Smooth muscle cell (in vitro differentiated cells): ENCODE data around the gene ACOD1. TPM values are rescaled to one million over a fixed set of nuclear protein-coding genes. Genes with fewer than 3 reads are reported as not detected.
"Not testable (repeated sequence)": the region's sequence is repeated elsewhere in the genome, so short reads cannot be mapped to it uniquely, and the experiment has no call there.

Experiments used
- DNase-seq: peaks from one replicate; lab custom pipeline; 2025; ENCODE audit not compliant: unreplicated experiment; lab: John Stamatoyannopoulos, UW
- H2AFZ ChIP-seq: fragments of 200-600 bp; sonication (generic); 2 replicates; pipeline ENCODE4 v1.6.0; 2016; ENCODE audit warnings: antibody characterized with exemption, low read depth, mild to moderate bottlenecking
- H3F3A ChIP-seq: fragments of 200-600 bp; sonication (generic); 2 replicates; pipeline ENCODE4 v1.6.0; 2017; ENCODE audit warnings: antibody characterized with exemption, low read depth
- H3K27ac ChIP-seq: fragments of 200-600 bp; sonication (generic); 2 replicates; pipeline ENCODE4 v1.5.1; 2016; ENCODE audit warnings: low read depth, mild to moderate bottlenecking
- H3K27me3 ChIP-seq: fragments of 200-600 bp; sonication (generic); 2 replicates; pipeline ENCODE4 v1.6.1; 2016; ENCODE audit warnings: low read depth, mild to moderate bottlenecking
- H3K36me3 ChIP-seq: fragments of 200-600 bp; sonication (generic); 2 replicates; pipeline ENCODE4 v1.5.1; 2016; ENCODE audit warnings: low read depth
- H3K4me1 ChIP-seq: fragments of 200-600 bp; sonication (generic); 2 replicates; pipeline ENCODE4 v1.5.1; 2016; ENCODE audit warnings: low read depth
- H3K4me2 ChIP-seq: fragments of 200-600 bp; sonication (generic); 2 replicates; pipeline ENCODE4 v1.6.0; 2016; ENCODE audit warnings: mild to moderate bottlenecking
- H3K4me3 ChIP-seq: fragments of 200-600 bp; sonication (generic); 2 replicates; pipeline ENCODE4 v1.5.1; 2016; ENCODE audit warnings: mild to moderate bottlenecking
- H3K79me2 ChIP-seq: fragments of 200-600 bp; sonication (generic); 2 replicates; pipeline ENCODE4 v1.6.0; 2016; ENCODE audit warnings: low read depth, mild to moderate bottlenecking
- H3K9ac ChIP-seq: fragments of 200-600 bp; sonication (generic); 2 replicates; pipeline ENCODE4 v1.6.0; 2016; ENCODE audit warnings: low read depth
- H3K9me3 ChIP-seq: fragments of 200-600 bp; sonication (generic); replicated peaks from 2 replicates; pipeline ENCODE4 v1.5.1; 2016; ENCODE audit warnings: low read depth
- H4K20me1 ChIP-seq: fragments of 200-600 bp; sonication (generic); 2 replicates; pipeline ENCODE4 v1.6.0; 2016; ENCODE audit warnings: low read depth
- WGBS: methylation state at CpG from one replicate; pipeline ENCODE4 v1.1.7; 2016; ENCODE audit warnings: low lambda C conversion rate; 5-methylcytosine and 5-hydroxymethylcytosine counted together
- polyA plus RNA-seq: library from polyadenylated mRNA; unstranded; fragments of >200 nt; fragmentation: Nextera tagmentation; extraction: Ambion mirVana; gene quantifications from 2 replicates; pipeline ENCODE4 v1.2.1, GENCODE V29; 2016
- total RNA-seq: library from RNA; depleted of rRNA; stranded (reverse); fragments of >200 nt; gene quantifications from 2 replicates; pipeline ENCODE4 v1.2.3, GENCODE V29; 2014
- TF ChIP-seq, protein P1 (sequence below): fragments of 200-600 bp; sonication (generic); IDR thresholded peaks from 2 replicates; pipeline ENCODE4 v1.5.1; 2017; ENCODE audit warnings: borderline replicate concordance, mild to moderate bottlenecking, antibody characterized with exemption; ENCODE audit not compliant: insufficient read depth, poor library complexity, severe bottlenecking

ACOD1 gene
- total and polyA plus RNA-seq, 2 experiments from 2014 or later = not detected

- H3F3A ChIP-seq = no peaks in the 10 kb centered on the region
- no peak overlapping the region for H3K27ac ChIP-seq
- no peaks in the 10 kb centered on the region for H3K36me3 ChIP-seq
- TF ChIP-seq, protein P1, sequence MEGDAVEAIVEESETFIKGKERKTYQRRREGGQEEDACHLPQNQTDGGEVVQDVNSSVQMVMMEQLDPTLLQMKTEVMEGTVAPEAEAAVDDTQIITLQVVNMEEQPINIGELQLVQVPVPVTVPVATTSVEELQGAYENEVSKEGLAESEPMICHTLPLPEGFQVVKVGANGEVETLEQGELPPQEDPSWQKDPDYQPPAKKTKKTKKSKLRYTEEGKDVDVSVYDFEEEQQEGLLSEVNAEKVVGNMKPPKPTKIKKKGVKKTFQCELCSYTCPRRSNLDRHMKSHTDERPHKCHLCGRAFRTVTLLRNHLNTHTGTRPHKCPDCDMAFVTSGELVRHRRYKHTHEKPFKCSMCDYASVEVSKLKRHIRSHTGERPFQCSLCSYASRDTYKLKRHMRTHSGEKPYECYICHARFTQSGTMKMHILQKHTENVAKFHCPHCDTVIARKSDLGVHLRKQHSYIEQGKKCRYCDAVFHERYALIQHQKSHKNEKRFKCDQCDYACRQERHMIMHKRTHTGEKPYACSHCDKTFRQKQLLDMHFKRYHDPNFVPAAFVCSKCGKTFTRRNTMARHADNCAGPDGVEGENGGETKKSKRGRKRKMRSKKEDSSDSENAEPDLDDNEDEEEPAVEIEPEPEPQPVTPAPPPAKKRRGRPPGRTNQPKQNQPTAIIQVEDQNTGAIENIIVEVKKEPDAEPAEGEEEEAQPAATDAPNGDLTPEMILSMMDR = no peak
- H3K27me3 ChIP-seq = peaks cover 9% of the 10 kb centered on the region
- H3K4me2 ChIP-seq = no peak overlapping the region
- no peak for DNase-seq
- H3K9ac ChIP-seq = no peak overlapping the region
- WGBS = 86% methylated on average over 6 of the region's 6 CpGs
- H3K9me3 ChIP-seq = no peaks in the 10 kb centered on the region
- no peak overlapping the region for H3K4me3 ChIP-seq
- H3K4me1 ChIP-seq = no peaks in the 10 kb centered on the region
- no peaks in the 10 kb centered on the region for H3K79me2 ChIP-seq
- H2AFZ ChIP-seq = no peak overlapping the region
- no peaks in the 10 kb centered on the region for H4K20me1 ChIP-seq
Observed at GRCh38 chr13:76954538-76954937, 6.2 kb downstream of the ACOD1 start.

GRCh38 chr13:76955193-76955592 lies 6.9 kb downstream of the ACOD1 start:
- TF ChIP-seq, protein P1 = no peak
- H3K36me3 ChIP-seq = no peaks in the 10 kb centered on the region
- no peak overlapping the region for H3K27ac ChIP-seq
- H3K4me3 ChIP-seq = no peak overlapping the region
- H3K9me3 ChIP-seq = no peaks in the 10 kb centered on the region
- no peaks in the 10 kb centered on the region for H3K79me2 ChIP-seq
- H4K20me1 ChIP-seq = no peaks in the 10 kb centered on the region
- peaks cover 9% of the 10 kb centered on the region for H3K27me3 ChIP-seq
- H3K4me1 ChIP-seq = no peaks in the 10 kb centered on the region
- no peak overlapping the region for H2AFZ ChIP-seq
- 86% methylated on average over 4 of the region's 4 CpGs for WGBS
- no peak overlapping the region for H3K4me2 ChIP-seq
- DNase-seq = no peak
- H3K9ac ChIP-seq = no peak overlapping the region
- no peaks in the 10 kb centered on the region for H3F3A ChIP-seq

DNA sequence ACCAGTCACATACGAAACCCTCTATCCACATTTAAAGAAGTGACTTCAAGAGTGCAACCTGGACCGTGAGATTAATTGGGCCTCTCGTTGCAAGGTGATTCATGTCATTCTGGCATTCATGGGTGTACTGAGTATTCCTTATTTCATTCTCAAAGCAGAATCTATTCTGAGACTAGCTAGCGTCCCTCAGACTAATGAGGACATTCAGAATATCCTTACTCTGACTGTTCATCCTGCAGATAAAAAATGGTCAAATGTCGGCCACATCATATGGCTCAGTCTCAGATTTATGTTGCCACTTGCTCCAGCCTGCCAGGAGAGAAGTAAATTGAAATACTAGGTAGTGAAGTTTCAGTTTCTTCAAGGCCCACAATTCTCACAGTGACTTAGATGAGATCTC lies 7.3 kb downstream of the ACOD1 start:
- Histone ChIP-seq H3K9me3 (peaks cover 2% of the 10 kb centered on the region), H3K27ac (no peak overlapping the region), H3K4me3 (no peak overlapping the region), H3F3A (no peaks in the 10 kb centered on the region), H3K36me3 (no peaks in the 10 kb centered on the region), H3K4me1 (no peaks in the 10 kb centered on the region), H3K79me2 (no peaks in the 10 kb centered on the region), H3K4me2 (no peak overlapping the region), H2AFZ (no peak overlapping the region), H3K9ac (no peak overlapping the region), H4K20me1 (no peaks in the 10 kb centered on the region), H3K27me3 (peaks cover 9% of the 10 kb centered on the region)
- TF ChIP-seq, protein P1 = no peak
- 95% methylated on average over 5 of the region's 5 CpGs for WGBS
- no peak for DNase-seq

DNA sequence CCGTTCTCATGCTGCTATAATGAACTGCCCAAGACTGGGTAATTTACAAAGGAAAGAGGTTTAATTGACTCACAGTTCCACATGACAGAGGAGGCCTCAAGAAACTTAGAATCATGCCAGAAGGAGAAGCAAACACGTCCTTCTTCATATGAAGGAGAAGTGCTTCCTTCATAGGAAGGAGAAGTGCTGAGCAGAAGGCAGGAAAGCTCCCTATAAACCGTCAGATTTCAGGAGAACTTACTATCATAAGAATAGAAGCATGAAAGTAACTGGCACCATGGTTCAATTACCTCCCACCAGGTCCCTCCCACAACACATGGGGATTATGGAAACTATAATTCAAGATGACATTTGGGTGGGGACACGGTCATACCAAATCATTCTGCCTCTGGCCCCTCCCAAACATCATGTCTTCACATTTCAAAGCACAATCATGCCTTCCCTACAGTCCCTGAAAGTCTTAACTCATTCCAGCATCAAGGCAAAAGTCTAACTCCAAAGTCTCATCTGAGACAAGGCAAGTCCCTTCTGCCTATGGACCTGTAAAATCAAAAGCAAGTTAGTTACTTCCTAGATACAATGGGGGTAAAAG lies 10.6 kb downstream of the ACOD1 start:
- H3K4me2 ChIP-seq = no peak overlapping the region
- H3K27ac ChIP-seq = no peak overlapping the region
- no peak overlapping the region for H2AFZ ChIP-seq
- TF ChIP-seq, protein P1 = no peak
- no peak overlapping the region for H3K9ac ChIP-seq
- 87% methylated on average over 4 of the region's 4 CpGs for WGBS
- peaks cover 3% of the 10 kb centered on the region for H3K9me3 ChIP-seq
- DNase-seq = no peak
- H3K79me2 ChIP-seq = no peaks in the 10 kb centered on the region
- H3F3A ChIP-seq = no peaks in the 10 kb centered on the region
- H4K20me1 ChIP-seq = no peaks in the 10 kb centered on the region
- H3K4me3 ChIP-seq = no peak overlapping the region
- no peaks in the 10 kb centered on the region for H3K36me3 ChIP-seq
- H3K4me1 ChIP-seq = no peaks in the 10 kb centered on the region
- H3K27me3 ChIP-seq = no peaks in the 10 kb centered on the region

- not testable (repeated sequence) for H3K4me3 ChIP-seq, H2AFZ ChIP-seq, H3K27me3 ChIP-seq
Observed at GRCh38 chr13:76959734-76960133, 11.4 kb downstream of the ACOD1 start.

More at GRCh38 chr13:76959734-76960133, 11.4 kb downstream of the ACOD1 start:
- DNase-seq, H3K27ac ChIP-seq, H3K4me2 ChIP-seq, H3K9me3 ChIP-seq, H3K36me3 ChIP-seq, H4K20me1 ChIP-seq, H3K9ac ChIP-seq, H3F3A ChIP-seq, H3K79me2 ChIP-seq, H3K4me1 ChIP-seq: not testable (repeated sequence)
